ENCODE results near the gene CACNA1D.

DNA sequence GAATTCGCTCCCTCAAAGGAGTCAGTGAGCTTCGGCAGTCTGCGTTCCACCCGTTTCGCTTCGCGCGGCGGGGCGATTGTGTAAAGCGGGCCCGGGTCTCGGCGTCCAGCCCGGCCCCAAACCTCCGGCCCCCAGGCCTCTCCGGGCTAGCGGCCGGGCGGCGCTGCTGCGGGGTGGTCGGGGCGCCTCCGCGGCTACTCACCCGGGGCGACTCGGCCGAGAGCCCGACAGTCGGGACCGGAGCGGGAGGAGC, 351.4 kb downstream of the CACNA1D start:
- TF ChIP-seq, protein P1, sequence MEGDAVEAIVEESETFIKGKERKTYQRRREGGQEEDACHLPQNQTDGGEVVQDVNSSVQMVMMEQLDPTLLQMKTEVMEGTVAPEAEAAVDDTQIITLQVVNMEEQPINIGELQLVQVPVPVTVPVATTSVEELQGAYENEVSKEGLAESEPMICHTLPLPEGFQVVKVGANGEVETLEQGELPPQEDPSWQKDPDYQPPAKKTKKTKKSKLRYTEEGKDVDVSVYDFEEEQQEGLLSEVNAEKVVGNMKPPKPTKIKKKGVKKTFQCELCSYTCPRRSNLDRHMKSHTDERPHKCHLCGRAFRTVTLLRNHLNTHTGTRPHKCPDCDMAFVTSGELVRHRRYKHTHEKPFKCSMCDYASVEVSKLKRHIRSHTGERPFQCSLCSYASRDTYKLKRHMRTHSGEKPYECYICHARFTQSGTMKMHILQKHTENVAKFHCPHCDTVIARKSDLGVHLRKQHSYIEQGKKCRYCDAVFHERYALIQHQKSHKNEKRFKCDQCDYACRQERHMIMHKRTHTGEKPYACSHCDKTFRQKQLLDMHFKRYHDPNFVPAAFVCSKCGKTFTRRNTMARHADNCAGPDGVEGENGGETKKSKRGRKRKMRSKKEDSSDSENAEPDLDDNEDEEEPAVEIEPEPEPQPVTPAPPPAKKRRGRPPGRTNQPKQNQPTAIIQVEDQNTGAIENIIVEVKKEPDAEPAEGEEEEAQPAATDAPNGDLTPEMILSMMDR (IDR thresholded peaks at IDR 0.05) = no peak
- TF ChIP-seq POLR2A (IDR thresholded peaks at IDR 0.05; ENCODE audit: low read depth) (no peak), POLR2AphosphoS5 (IDR thresholded peaks at IDR 0.05) (no peak)

Data from esophagus muscularis mucosa (tissue), 3 donors.